Measurements from ENCODE around the gene RBBP6. TPM values are rescaled to one million over a fixed set of nuclear protein-coding genes. Genes with fewer than 3 reads are reported as not detected.

Gene RBBP6
- total and polyA plus RNA-seq, 2 donors (not counting 3 experiments of a cell fraction or from before 2014, with no cell fraction given) = 16.8 to 52.1 TPM

DNA sequence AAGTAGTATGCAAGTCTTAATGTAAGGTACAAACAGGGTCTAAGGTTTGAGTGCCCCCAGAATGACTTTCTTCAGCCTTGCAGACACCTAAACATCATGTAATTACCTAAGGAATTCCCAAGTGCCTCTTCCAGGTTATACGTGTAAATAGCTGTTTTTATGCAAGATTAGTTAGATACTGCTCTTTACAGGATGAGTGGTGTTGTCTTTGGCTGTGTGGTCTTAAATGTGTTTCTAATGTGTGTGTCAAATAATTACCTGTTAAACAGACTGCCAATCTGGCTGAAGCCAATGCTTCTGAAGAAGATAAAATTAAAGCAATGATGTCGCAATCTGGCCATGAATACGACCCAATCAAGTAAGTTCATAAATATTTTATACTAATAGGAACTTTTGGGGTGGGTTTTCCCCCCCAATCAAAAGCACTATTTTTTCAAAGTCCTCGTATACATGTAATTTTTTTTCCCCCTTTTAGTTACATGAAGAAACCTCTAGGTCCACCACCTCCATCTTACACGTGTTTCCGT, 16.0 kb downstream of the RBBP6 start:
- CTCF ChIA-PET = no interaction called here

More for the DNA sequence above, 16.0 kb downstream of the RBBP6 start:
- intact Hi-C loops (cut with micrococcal nuclease) = no loop called here
- Histone ChIP-seq H3K9me3 (replicated peaks; ENCODE audit: control insufficient read depth, insufficient read depth, low read length) (no peaks in the 10 kb centered on the region), H3K36me3 (ENCODE audit: control insufficient read depth in 2 of 2, extremely low read depth in 1 of 2, insufficient read depth in 2 of 2, low read length in 2 of 2) (peaks cover 11 to 18% of the 10 kb centered on the region in 2 experiments), H4K20me1 (replicated peaks; ENCODE audit: control insufficient read depth, extremely low read depth, insufficient read depth, low read length) (no peaks in the 10 kb centered on the region), H3K27me3 (ENCODE audit: control insufficient read depth in 2 of 2, insufficient read depth in 2 of 2, low read length in 2 of 2) (no peaks in the 10 kb centered on the region), H3K9ac (replicated peaks; ENCODE audit: extremely low read depth, insufficient read depth, low read length) (no peak overlapping the region), H3K27ac (ENCODE audit: insufficient read depth, low read depth, low read length) (no peak overlapping the region), H3K4me1 (ENCODE audit: control insufficient read depth, extremely low read depth, insufficient read depth, low read length) (peaks cover 12% of the 10 kb centered on the region), H3K9me1 (replicated peaks; ENCODE audit: control insufficient read depth, extremely low read depth, insufficient read depth, low read length) (no peaks in the 10 kb centered on the region), H3K79me2 (ENCODE audit: control insufficient read depth, insufficient read depth, low read length) (peaks cover 26% of the 10 kb centered on the region), H2AFZ (ENCODE audit: low read depth, low read length) (no peak overlapping the region), H3K4me2 (ENCODE audit: insufficient read depth, low read length) (no peak overlapping the region), H3K4me3 (replicated peaks in 1 of 3; ENCODE audit: insufficient read depth in 1 of 3, low read depth in 1 of 3, low read length in 3 of 3) (no peak overlapping the region)
- POLR2A ChIA-PET = no interaction called here
- FAIRE-seq (no peak), DNase-seq (ENCODE audit: low read depth, low spot score) (no peak)
- TF ChIP-seq POLR2A (IDR thresholded peaks at IDR 0.05; ENCODE audit: low read depth, low read length) (no peak), FOS (IDR thresholded peaks at IDR 0.05; ENCODE audit: borderline replicate concordance, insufficient read depth, low read length) (no peak), GATA2 (IDR thresholded peaks at IDR 0.05; ENCODE audit: insufficient read depth, insufficient read length, low read depth, low read length) (no peak), MYC (IDR thresholded peaks at IDR 0.05; ENCODE audit: low read depth, low read length) (no peak), CTCF (IDR thresholded peaks at IDR 0.05; ENCODE audit: extremely low read depth in 1 of 2, insufficient read depth in 1 of 2, low read depth in 1 of 2, low read length in 2 of 2) (no peak), EZH2 (IDR thresholded peaks at IDR 0.05; ENCODE audit: borderline replicate concordance, low read depth, low read length, severe bottlenecking) (no peak), POLR2AphosphoS5 (IDR thresholded peaks at IDR 0.05; ENCODE audit: insufficient read depth, low read depth, low read length) (no peak), JUN (IDR thresholded peaks at IDR 0.05; ENCODE audit: borderline replicate concordance, insufficient read depth, insufficient read length, low read depth) (no peak), MAX (IDR thresholded peaks at IDR 0.05; ENCODE audit: insufficient read depth, insufficient read length) (no peak)
- dilution Hi-C loops (cut with MboI; ENCODE audit: extremely low pct_ligation_motif_present, low sequenced_read_pairs) = no loop called here
- BruUV-seq (replicated peaks) = no TSS peak

All from endothelial cell of umbilical vein (primary cell).